Naive thymus-derived CD8-positive, alpha-beta T cell (primary cell): ENCODE results near the gene MBTD1. TPM values are rescaled to one million over a fixed set of nuclear protein-coding genes. Genes with fewer than 3 reads are reported as not detected.
"Not testable (repeated sequence)": the region's sequence is repeated elsewhere in the genome, so short reads cannot be mapped to it uniquely, and the experiment has no call there.

Source experiments
- ATAC-seq, 2 donors: fragments of 150-1000 bp; cut with Tn5 transposase in 1 of 2; sonication (Bioruptor Pico), chemical (Tn5 transposase) in 1 of 2; 1 replicate in 1 of 2; 2 replicates in 1 of 2; pipeline ENCODE4 v1.10.0; 2021; ENCODE audit warnings: mild to moderate bottlenecking in 2 of 2, moderate library complexity in 2 of 2
- POLR2A ChIA-PET: fragments of 350-600 bp; sonication (Branson Sonifier 250); formaldehyde crosslinking; loops from one replicate; lab custom pipeline; 2021; ENCODE audit warnings: antibody characterized with exemption; lab: Charles Lee
- DNase-seq, 10 donors: peaks; one replicate each; pipeline versions ENCODE4 v3.0.0 to v3.0.0-alpha.2; 2020 to 2022
- H3K27ac Mint-ChIP-seq, 10 donors: one replicate each; pipeline ENCODE4 v1.8.0; 2020 to 2022; ENCODE audit warnings: mild to moderate bottlenecking in 10 of 10, mixed read lengths in 10 of 10, moderate library complexity in 4 of 10, inconsistent platforms in 1 of 10
- H3K27me3 Mint-ChIP-seq, 5 donors: one replicate each; pipeline ENCODE4 v1.8.0; 2021 to 2022; ENCODE audit warnings: mixed read lengths in 5 of 5
- H3K36me3 Mint-ChIP-seq, 3 donors: one replicate each; pipeline ENCODE4 v1.8.0; 2020 to 2022; ENCODE audit warnings: mixed read lengths in 3 of 3, mild to moderate bottlenecking in 2 of 3, inconsistent platforms in 1 of 3
- H3K4me1 Mint-ChIP-seq, 4 donors: one replicate each; pipeline ENCODE4 v1.8.0; 2021 to 2022; ENCODE audit warnings: mixed read lengths in 4 of 4
- H3K4me3 Mint-ChIP-seq, 10 donors: one replicate each; pipeline ENCODE4 v1.8.0; 2020 to 2022; ENCODE audit warnings: mild to moderate bottlenecking in 10 of 10, mixed read lengths in 10 of 10, moderate library complexity in 6 of 10, inconsistent platforms in 1 of 10
- H3K9me3 Mint-ChIP-seq, 9 donors: one replicate each; pipeline ENCODE4 v1.8.0; 2020 to 2022; ENCODE audit warnings: mixed read lengths in 9 of 9, mild to moderate bottlenecking in 3 of 9, inconsistent platforms in 1 of 9, moderate library complexity in 1 of 9
- polyA plus RNA-seq, 3 donors: library from polyadenylated mRNA; unstranded; fragments of 300-500 nt; fragmentation: Illumina TruSeq; gene quantifications; one replicate each; pipeline ENCODE4 v1.2.3, GENCODE V29; 2021
- total RNA-seq, 8 experiments: library from RNA in 2 of 8; stranded (reverse) in 2 of 8; gene quantifications; one replicate each; pipeline ENCODE4 v1.2.3 and lab custom pipeline; 2021 to 2026

MBTD1 gene
- total and polyA plus RNA-seq, 5 experiments from 2014 or later: 4.2 to 39.4 (median 6.4) TPM

DNA sequence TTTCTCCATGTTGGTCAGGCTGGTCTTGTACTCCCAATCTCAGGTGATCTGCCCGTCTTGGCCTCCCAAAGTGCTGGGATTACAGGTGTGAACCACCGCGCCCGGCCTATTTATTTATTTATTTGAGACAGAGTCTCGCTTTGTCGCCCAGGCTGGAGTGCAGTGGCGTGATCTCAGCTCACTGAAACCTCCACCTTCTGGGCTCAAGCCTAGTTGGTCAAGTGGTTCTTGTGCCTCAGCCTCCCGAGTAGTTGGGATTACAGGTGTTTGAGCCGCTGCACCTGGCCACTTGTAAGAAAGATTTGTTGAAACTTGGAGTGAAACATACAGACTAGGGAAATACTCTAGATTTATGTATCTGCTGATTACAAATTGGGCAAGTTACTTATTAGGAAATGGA is 87.8 kb downstream of the MBTD1 start:
- H3K27me3 Mint-ChIP-seq, DNase-seq, ATAC-seq, H3K9me3 Mint-ChIP-seq, H3K4me3 Mint-ChIP-seq, H3K27ac Mint-ChIP-seq: not testable (repeated sequence)
- POLR2A ChIA-PET: interaction anchor here (0.6 kb wide), 1 partner anchor 374 kb away, joined by 3 read pairs; no protein-coding TSS in a partner anchor
- Mint-ChIP-seq H3K4me1 (peaks cover 5 to 21% (median 13%) of the 10 kb centered on the region in 4 donors), H3K36me3 (peaks cover 0 to 47% (median 0%) of the 10 kb centered on the region in 3 donors)

GRCh38 chr17:51170736-51171135 is 89.1 kb downstream of the MBTD1 start:
- Mint-ChIP-seq H3K36me3 (peaks cover 0 to 47% (median 0%) of the 10 kb centered on the region in 3 donors), H3K27ac (no peak overlapping the region)
- no peak for DNase-seq

GRCh38 chr17:51169340-51169739 is 90.5 kb downstream of the MBTD1 start:
- H3K4me1 Mint-ChIP-seq: peaks cover 11 to 36% (median 23%) of the 10 kb centered on the region in 4 donors
- ATAC-seq: no peak
- peak overlapping the region in 5 of 10 donors; percentile 2 to 63 (median 20) for H3K27ac Mint-ChIP-seq
- no peaks in the 10 kb centered on the region for H3K27me3 Mint-ChIP-seq
- H3K9me3 Mint-ChIP-seq: no peaks in the 10 kb centered on the region
- POLR2A ChIA-PET: interaction anchor here (0.5 to 0.8 kb wide), 2 partner anchors 12 to 95 kb away, joined by 3 to 4 read pairs; no protein-coding TSS in a partner anchor
- H3K4me3 Mint-ChIP-seq: peak overlapping the region in 2 of 10 donors; percentile 43 to 74
- H3K36me3 Mint-ChIP-seq: peaks cover 0 to 47% (median 0%) of the 10 kb centered on the region in 3 donors
- DNase-seq: no peak

More at GRCh38 chr17:51170736-51171135, 89.1 kb downstream of the MBTD1 start:
- POLR2A ChIA-PET: interaction anchor here (0.6 kb wide), 1 partner anchor 57 kb away, joined by 3 read pairs; no protein-coding TSS in a partner anchor
- peaks cover 8 to 26% (median 16%) of the 10 kb centered on the region in 4 donors for H3K4me1 Mint-ChIP-seq
- H3K9me3 Mint-ChIP-seq: no peaks in the 10 kb centered on the region
- no peaks in the 10 kb centered on the region for H3K27me3 Mint-ChIP-seq
- H3K4me3 Mint-ChIP-seq: no peak overlapping the region
- ATAC-seq: no peak

DNA sequence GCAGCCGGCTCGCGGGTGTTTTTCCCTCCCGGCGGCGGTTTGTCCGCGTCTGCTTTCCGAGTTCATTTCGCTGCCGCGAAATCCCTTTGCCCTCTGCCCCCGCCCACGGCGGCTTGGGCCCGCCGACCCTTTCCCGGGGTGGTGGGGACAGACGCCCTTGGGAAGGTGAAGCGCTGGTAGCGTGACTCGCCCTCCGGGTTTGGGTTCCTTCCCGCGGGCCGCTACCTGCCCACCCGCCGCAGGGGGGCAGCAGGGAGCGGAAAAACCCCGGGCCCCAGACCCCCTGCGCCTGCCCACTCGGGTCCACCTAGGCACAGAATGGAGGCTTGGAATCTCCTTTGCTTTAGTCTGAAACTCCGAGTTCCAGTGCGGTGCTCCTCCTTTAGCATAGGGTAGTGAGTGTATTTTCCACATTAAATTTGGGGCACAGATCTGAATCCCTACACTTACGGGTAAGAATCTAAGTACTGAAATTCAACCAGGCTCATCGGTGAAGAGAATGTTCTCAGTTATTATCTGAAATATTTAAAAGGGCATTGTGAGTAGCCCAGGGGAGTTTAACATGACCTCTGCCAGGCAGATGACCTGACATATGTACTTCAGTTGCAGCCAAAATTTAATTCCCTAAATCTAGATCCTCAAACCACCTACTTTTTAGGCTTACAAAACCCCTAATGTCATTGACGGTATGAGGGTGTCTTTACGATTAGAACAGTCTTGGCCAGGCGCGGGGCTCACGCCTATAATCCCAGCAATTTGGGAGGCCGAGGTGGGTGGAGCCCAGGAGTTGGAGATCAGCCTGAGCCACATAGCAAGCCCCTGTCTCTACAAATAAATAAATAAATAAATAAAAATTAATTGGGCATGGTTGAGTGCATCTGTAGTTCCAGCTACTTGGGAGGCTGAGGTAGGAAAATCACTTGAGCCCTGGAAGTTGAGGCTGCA is 92.6 kb downstream of the MBTD1 start:
- DNase-seq (peak; percentile 29 to 73 (median 64)), ATAC-seq (peak; percentile 67 to 76)
- no peaks in the 10 kb centered on the region for H3K9me3 Mint-ChIP-seq
- peaks cover 0 to 44% (median 0%) of the 10 kb centered on the region in 3 donors for H3K36me3 Mint-ChIP-seq
- H3K4me1 Mint-ChIP-seq: peaks cover 11 to 36% (median 23%) of the 10 kb centered on the region in 4 donors
- peak overlapping the region in 9 of 10 donors; percentile 59 to 88 (median 71) for H3K27ac Mint-ChIP-seq
- POLR2A ChIA-PET: interaction anchor here (1.0 to 2.1 kb wide), 5 partner anchors 11 to 300 kb away, joined by 3 to 18 read pairs (median 5); partner anchors contain the start of genes NME1, SPAG9 and TOB1
- H3K4me3 Mint-ChIP-seq: peak overlapping the region; percentile 77 to 87 (median 83)
- H3K27me3 Mint-ChIP-seq: no peaks in the 10 kb centered on the region

- Mint-ChIP-seq H3K4me1 (peaks cover 11 to 36% (median 23%) of the 10 kb centered on the region in 4 donors), H3K27ac (peak within 1 kb of the TSS; percentile 92 to 98 (median 96)), H3K36me3 (peaks cover 0 to 46% (median 5%) of the 10 kb centered on the region in 3 donors), H3K27me3 (no peaks in the 10 kb centered on the region), H3K4me3 (peak within 1 kb of the TSS; percentile 82 to 99 (median 94)), H3K9me3 (no peaks in the 10 kb centered on the region)
- DNase-seq (peak; percentile 15 to 75 (median 55)), ATAC-seq (peak; percentile 72 to 79)
- POLR2A ChIA-PET: interaction anchor here (1.0 to 2.1 kb wide), 5 partner anchors 10 to 300 kb away, joined by 3 to 18 read pairs (median 7); partner anchors contain the start of genes NME1, SPAG9 and TOB1
These were observed 93.5 kb downstream of the MBTD1 start, which contains the start of gene NME2 for GRCh38 chr17:51166198-51166986. Gene NME2 (plus strand): TSS chr17:51166411. CDS start chr17:51166831, 420 bp downstream.

DNA sequence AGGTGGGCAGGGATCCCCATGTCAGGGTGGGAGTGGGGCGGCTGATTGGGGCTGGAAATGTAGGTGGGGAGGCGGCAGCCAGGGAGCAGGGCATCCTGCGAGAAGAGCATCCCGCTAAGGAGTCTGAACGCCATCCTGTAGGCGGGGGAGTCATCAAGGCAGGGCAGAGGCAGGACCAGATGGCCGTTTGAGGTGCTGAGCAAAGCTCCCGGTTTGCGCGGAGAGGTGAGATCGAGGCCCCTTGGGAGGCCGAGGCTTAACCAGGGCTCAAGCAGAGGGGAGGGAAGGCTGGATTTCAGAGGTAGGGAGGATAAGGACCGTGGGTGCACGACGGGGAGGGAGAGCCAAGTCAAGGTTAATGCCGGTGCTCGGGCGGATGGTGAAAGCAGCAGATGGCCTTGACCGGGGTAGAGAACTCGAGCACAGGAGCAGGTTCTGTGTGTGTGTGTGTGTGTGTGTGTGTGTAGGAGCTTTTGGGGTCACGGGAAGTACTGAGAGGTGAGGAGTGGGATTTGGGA is 94.1 kb downstream of the MBTD1 start:
- H3K4me1 Mint-ChIP-seq: peaks cover 10 to 33% (median 23%) of the 10 kb centered on the region in 4 donors
- POLR2A ChIA-PET: interaction anchor here (1.0 to 2.1 kb wide), 5 partner anchors 10 to 299 kb away, joined by 3 to 18 read pairs (median 7); partner anchors contain the start of genes NME1, SPAG9 and TOB1
- DNase-seq (peak in 5 of 10 donors; percentile 3 to 49 (median 19)), ATAC-seq (peak; percentile 25 to 42)
- peak overlapping the region; percentile 82 to 99 (median 94) for H3K4me3 Mint-ChIP-seq
- no peaks in the 10 kb centered on the region for H3K27me3 Mint-ChIP-seq
- H3K36me3 Mint-ChIP-seq: peaks cover 0 to 46% (median 8%) of the 10 kb centered on the region in 3 donors
- H3K27ac Mint-ChIP-seq: peak overlapping the region; percentile 92 to 98 (median 96)
- H3K9me3 Mint-ChIP-seq: no peaks in the 10 kb centered on the region

DNA sequence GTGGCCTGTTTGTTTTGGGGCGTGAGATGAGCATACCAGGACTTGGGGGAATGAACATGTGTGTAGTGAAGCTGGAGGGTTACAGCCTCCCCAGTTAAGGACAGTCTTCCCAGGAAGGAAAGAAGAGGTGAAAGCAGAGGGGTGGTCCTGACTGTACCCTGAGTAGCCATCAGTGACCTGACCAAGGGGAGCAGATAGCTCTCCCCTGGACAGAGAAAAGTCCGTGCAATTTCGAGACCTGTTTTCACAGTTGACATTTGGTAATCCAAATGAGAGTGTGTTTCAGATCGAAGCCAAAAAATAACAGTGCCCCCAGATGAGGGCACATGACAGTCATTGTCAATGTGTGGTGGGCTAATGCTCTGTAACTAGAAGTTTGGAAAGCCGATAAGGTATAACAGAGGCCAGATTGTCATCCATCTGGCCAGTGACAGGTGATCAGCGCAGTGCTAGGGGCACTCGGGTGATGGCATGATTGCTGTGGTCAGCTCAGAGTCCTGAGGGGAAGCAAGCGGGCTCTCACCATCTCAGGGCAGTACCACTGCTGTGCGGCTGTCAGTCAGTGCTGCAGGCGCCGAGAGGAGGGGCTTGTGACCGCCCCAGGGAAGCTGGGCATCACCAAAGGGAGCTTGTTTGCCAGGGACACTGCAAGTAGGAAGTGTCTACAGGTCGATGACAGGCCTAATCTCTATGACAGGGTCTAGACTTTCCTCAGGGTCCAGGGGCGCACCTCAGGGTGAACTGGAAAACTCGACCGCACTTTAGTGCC is 94.8 kb downstream of the MBTD1 start:
- Mint-ChIP-seq H3K36me3 (peaks cover 0 to 45% (median 9%) of the 10 kb centered on the region in 3 donors), H3K9me3 (no peaks in the 10 kb centered on the region), H3K4me1 (peaks cover 10 to 32% (median 23%) of the 10 kb centered on the region in 4 donors), H3K27me3 (no peaks in the 10 kb centered on the region), H3K4me3 (peak overlapping the region; percentile 82 to 99 (median 94)), H3K27ac (peak overlapping the region; percentile 92 to 98 (median 96))
- DNase-seq (no peak), ATAC-seq (no peak)
- POLR2A ChIA-PET: interaction anchor here (1.4 to 2.1 kb wide), 3 partner anchors 10 to 298 kb away, joined by 7 to 18 read pairs (median 12); partner anchors contain the start of genes NME1 and TOB1

DNA sequence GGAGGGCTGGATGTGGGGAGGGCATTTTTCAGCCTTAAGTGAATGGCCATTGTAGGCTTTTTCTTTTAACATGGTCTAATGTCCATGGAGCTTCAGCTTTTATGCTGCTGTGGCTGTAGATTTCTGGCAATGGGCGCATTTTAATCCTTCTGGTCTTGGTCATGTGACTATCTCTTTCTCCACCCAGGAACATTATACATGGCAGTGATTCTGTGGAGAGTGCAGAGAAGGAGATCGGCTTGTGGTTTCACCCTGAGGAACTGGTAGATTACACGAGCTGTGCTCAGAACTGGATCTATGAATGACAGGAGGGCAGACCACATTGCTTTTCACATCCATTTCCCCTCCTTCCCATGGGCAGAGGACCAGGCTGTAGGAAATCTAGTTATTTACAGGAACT is 98.3 kb downstream of the MBTD1 start:
- no peak overlapping the region for H3K27ac Mint-ChIP-seq

GRCh38 chr17:51159604-51160003 is 100.2 kb downstream of the MBTD1 start:
- Mint-ChIP-seq H3K9me3 (no peaks in the 10 kb centered on the region), H3K27me3 (no peaks in the 10 kb centered on the region), H3K4me3 (no peak overlapping the region), H3K27ac (peak overlapping the region in 2 of 10 donors; percentile 27), H3K36me3 (peaks cover 0 to 60% (median 12%) of the 10 kb centered on the region in 3 donors), H3K4me1 (peaks cover 0 to 12% (median 5%) of the 10 kb centered on the region in 4 donors)
- no peak for DNase-seq
- no peak for ATAC-seq
- POLR2A ChIA-PET: no interaction called here

More for the DNA sequence above, 98.3 kb downstream of the MBTD1 start:
- no peak overlapping the region for H3K4me3 Mint-ChIP-seq
- H3K36me3 Mint-ChIP-seq: peaks cover 0 to 51% (median 12%) of the 10 kb centered on the region in 3 donors
- H3K9me3 Mint-ChIP-seq: no peaks in the 10 kb centered on the region
- H3K27me3 Mint-ChIP-seq: no peaks in the 10 kb centered on the region
- POLR2A ChIA-PET: interaction anchor here (2.8 kb wide), 1 partner anchor 8 kb away, joined by 16 read pairs; the partner anchor contains the start of gene NME1
- DNase-seq (no peak), ATAC-seq (no peak)
- peaks cover 7 to 21% (median 13%) of the 10 kb centered on the region in 4 donors for H3K4me1 Mint-ChIP-seq

- no peak for ATAC-seq
- H3K4me1 Mint-ChIP-seq: peaks cover 0 to 12% (median 5%) of the 10 kb centered on the region in 4 donors
- no peaks in the 10 kb centered on the region for H3K9me3 Mint-ChIP-seq
- no peaks in the 10 kb centered on the region for H3K27me3 Mint-ChIP-seq
- DNase-seq: no peak
- peak overlapping the region in 1 of 10 donors; percentile 36 for H3K4me3 Mint-ChIP-seq
- no peak overlapping the region for H3K27ac Mint-ChIP-seq
- H3K36me3 Mint-ChIP-seq: peaks cover 0 to 39% (median 3%) of the 10 kb centered on the region in 3 donors
- POLR2A ChIA-PET: interaction anchor here (1.0 to 3.0 kb wide), 3 partner anchors 10 to 289 kb away, joined by 5 to 12 read pairs (median 11); partner anchors contain the start of genes NME2 and TOB1
These were observed 104.4 kb downstream of the MBTD1 start for GRCh38 chr17:51155416-51155815.
